Pancreas (tissue), 10 donors: ENCODE results near the gene TANGO2. TPM values are rescaled to one million over a fixed set of nuclear protein-coding genes. Genes with fewer than 3 reads are reported as not detected.

Experiments used
- ATAC-seq, 4 donors: fragments of 200-7000 bp; cut with Tn5 transposase; one replicate each; pipeline versions ENCODE4 v1.8.0 to v1.9.1; 2020; ENCODE audit warnings: mild to moderate bottlenecking in 4 of 4, moderate library complexity in 4 of 4
- DNase-seq, 6 donors: peaks; one replicate each; pipeline ENCODE4 v3.0.0-alpha.2; 2020
- FAIRE-seq: peaks from 2 replicates; lab custom pipeline; 2012; peaks lifted over from hg19 to GRCh38; lab: Jason Lieb, UNC
- H3K27ac ChIP-seq, 4 donors: fragments of 200-600 bp; sonication (generic); 1 replicate in 3 of 4; 2 replicates in 1 of 4; pipeline versions ENCODE4 v1.5.0 to v1.8.0; 2020
- H3K27me3 ChIP-seq, 4 donors: fragments of 200-600 bp; one replicate each; pipeline ENCODE4 v1.8.0; 2021
- H3K36me3 ChIP-seq, 3 donors: fragments of 200-600 bp; sonication (generic) in 1 of 3; one replicate each; pipeline versions ENCODE4 v1.5.0 to v1.8.0; 2020 to 2021
- H3K4me1 ChIP-seq, 3 donors: fragments of 200-600 bp; one replicate each; pipeline ENCODE4 v1.8.0; 2021
- H3K4me3 ChIP-seq, 4 donors: fragments of 200-600 bp; sonication (generic) in 2 of 4; one replicate each; pipeline versions ENCODE4 v1.5.0 to v1.8.0; 2020 to 2021
- H3K9me3 ChIP-seq, 4 donors: fragments of 200-600 bp; one replicate each; pipeline ENCODE4 v1.8.0; 2021
- WGBS, 2 donors: extraction: QIAGEN DNeasy Blood & Tissue Kit; methylation state at CpG; one replicate each; pipeline ENCODE4 v1.1.7; 2013; 5-methylcytosine and 5-hydroxymethylcytosine counted together
- intact Hi-C, 3 donors: fragments of 100-400 bp; cut with DNase I; formaldehyde crosslinking; loops; one replicate each; pipeline versions ENCODE4 v1.11.1 to v1.14.2; 2022
- polyA plus RNA-seq, 2 donors: library from polyadenylated mRNA; stranded (reverse); fragments of 200-250 nt; gene quantifications; one replicate each; pipeline ENCODE4 v1.2.3, GENCODE V29; 2013
- total RNA-seq, 6 donors: library from RNA; stranded (reverse); fragmentation: NEBNext Ultra II Directional in 4 of 6; extraction: Animal tissue kit (Norgen Biotek cat#: 25700) in 4 of 6; gene quantifications; one replicate each; pipeline versions ENCODE4 v1.2.1 to v1.2.4, GENCODE V29; 2021 to 2023
- TF ChIP-seq, protein P1 (sequence below), 4 donors: fragments of 200-600 bp; sonication (generic) in 3 of 4; IDR thresholded peaks; one replicate each; pipeline versions ENCODE4 v1.5.0 to v1.8.0; 2021; ENCODE audit warnings: antibody characterized with exemption in 4 of 4
- donor health status: healthy with polysubstance abuse.
- donor health status: DM: no; HTN: no; CAD: no; lungs with moderate emphysema.
- donor health status: DM: no; HTN: no; CAD: no.
- donor health status: control.
- donor health status: control.
- donor health status: Bipolar disorder and iron deficiency.
- donor health status: DM: yes; HTN: yes; CAD: no.
- donor health status: DM: no; HTN: no; CAD: no.
- donor health status: DM: no; HTN: no; CAD: no.
- donor health status: DM: yes; HTN: yes; CAD: no.

Gene TANGO2
- total and polyA plus RNA-seq, 8 donors: 4.0 to 20.4 (median 11.5) TPM

DNA sequence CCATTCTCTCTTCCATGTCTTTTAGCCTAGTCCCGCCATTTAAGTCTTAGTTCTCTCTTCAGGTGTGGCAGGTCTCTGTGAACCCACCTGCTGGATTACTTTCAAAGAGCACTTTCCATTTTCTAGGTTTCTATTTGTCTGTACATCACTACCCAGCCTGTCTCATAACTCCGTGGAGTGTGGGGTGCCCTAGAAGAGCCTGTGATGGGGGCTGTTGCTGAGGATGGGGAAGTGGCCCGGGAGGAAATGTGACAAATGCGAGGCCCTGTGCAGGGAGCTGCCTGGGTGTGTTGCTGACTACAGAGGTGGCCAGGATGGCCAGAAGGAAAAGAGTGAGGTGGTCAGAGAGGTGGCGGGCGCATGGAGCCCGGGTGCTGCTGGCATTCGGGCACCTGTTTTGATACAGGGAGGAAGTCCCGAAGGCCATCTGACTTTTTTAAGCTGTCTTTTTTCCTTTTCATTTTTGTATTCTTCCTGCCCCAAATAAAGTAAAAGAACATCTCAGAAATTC, 69.9 kb downstream of the TANGO2 start:
- Histone ChIP-seq H3K9me3 (no peaks in the 10 kb centered on the region), H3K36me3 (peaks cover 10 to 92% (median 57%) of the 10 kb centered on the region in 3 donors), H3K27me3 (no peaks in the 10 kb centered on the region), H3K4me3 (no peak overlapping the region), H3K4me1 (no peaks in the 10 kb centered on the region), H3K27ac (no peak overlapping the region)
- intact Hi-C loops: no loop called here
- WGBS, 2 donors: 91 to 94% methylated on average over 9 of the region's 9 CpGs
- TF ChIP-seq, protein P1, sequence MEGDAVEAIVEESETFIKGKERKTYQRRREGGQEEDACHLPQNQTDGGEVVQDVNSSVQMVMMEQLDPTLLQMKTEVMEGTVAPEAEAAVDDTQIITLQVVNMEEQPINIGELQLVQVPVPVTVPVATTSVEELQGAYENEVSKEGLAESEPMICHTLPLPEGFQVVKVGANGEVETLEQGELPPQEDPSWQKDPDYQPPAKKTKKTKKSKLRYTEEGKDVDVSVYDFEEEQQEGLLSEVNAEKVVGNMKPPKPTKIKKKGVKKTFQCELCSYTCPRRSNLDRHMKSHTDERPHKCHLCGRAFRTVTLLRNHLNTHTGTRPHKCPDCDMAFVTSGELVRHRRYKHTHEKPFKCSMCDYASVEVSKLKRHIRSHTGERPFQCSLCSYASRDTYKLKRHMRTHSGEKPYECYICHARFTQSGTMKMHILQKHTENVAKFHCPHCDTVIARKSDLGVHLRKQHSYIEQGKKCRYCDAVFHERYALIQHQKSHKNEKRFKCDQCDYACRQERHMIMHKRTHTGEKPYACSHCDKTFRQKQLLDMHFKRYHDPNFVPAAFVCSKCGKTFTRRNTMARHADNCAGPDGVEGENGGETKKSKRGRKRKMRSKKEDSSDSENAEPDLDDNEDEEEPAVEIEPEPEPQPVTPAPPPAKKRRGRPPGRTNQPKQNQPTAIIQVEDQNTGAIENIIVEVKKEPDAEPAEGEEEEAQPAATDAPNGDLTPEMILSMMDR (IDR thresholded peaks at IDR 0.05): no peak
- ATAC-seq (no peak), DNase-seq (no peak), FAIRE-seq (no peak)

DNA sequence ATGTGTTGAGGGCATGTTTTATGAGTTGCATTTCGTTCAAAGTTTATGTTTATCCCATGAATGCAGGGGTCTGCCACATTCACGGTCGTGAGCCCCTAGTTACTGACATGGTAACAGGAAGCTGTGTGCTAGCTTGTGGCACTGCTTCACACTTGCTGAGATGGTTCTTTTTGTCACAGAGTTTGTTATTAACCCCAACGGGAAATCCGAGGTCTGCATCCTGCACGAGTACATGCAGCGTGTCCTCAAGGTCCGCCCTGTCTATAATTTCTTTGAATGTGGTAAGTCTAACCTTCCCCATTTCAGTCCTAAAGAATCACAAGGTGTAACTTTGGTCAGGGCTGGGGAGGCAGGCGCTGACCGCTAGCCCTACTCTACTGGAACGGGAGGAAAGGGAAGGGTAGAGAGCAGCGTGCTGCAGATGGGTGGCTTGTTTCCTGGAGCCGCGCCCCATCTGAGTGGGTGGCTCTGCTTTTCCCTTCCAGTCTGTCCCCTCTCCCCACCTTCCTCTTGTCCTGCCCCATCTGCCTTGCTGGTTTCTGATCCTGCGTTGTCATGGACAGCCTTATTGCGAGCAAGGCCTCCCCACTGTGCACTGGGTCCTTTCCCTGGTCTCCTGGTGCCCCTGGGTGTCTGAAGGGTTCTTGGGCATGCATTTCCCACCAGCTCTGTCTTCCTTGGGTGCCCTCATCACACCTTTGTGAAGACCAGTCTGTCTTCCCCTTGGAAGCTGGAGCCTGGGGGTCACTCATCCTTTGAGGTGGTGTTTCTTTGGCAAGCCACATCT, 71.0 kb downstream of the TANGO2 start:
- no peak for ATAC-seq
- Histone ChIP-seq H3K36me3 (peaks cover 13 to 93% (median 62%) of the 10 kb centered on the region in 3 donors), H3K9me3 (no peaks in the 10 kb centered on the region), H3K27me3 (no peaks in the 10 kb centered on the region), H3K4me3 (no peak overlapping the region), H3K4me1 (no peaks in the 10 kb centered on the region), H3K27ac (no peak overlapping the region)
- TF ChIP-seq, protein P1 (IDR thresholded peaks at IDR 0.05): no peak
- FAIRE-seq: no peak
- 91 to 95% methylated on average over 16 of the region's 16 CpGs for WGBS, 2 donors
- intact Hi-C loops: no loop called here
- no peak for DNase-seq

DNA sequence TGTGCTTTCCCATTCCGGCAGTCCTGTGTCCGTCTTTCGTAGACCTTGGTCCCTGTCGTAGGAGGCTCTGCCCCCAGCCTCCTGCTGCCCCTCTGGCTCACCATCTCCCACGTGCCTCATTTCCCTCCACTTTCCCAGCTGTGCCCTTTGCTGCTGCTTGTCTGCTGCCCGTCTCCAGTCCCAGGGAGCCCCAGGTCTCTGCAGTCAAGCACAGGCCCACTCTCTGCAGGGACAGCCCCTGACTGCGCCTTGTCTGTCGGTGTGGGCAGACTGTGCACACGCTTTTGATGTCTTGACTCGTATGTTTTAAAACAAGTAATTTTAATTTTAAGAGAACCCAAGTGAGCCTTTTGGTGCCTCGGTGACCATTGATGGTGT, 71.6 kb downstream of the TANGO2 start:
- peaks cover 13 to 89% (median 57%) of the 10 kb centered on the region in 3 donors for H3K36me3 ChIP-seq
- no peak for FAIRE-seq

DNA sequence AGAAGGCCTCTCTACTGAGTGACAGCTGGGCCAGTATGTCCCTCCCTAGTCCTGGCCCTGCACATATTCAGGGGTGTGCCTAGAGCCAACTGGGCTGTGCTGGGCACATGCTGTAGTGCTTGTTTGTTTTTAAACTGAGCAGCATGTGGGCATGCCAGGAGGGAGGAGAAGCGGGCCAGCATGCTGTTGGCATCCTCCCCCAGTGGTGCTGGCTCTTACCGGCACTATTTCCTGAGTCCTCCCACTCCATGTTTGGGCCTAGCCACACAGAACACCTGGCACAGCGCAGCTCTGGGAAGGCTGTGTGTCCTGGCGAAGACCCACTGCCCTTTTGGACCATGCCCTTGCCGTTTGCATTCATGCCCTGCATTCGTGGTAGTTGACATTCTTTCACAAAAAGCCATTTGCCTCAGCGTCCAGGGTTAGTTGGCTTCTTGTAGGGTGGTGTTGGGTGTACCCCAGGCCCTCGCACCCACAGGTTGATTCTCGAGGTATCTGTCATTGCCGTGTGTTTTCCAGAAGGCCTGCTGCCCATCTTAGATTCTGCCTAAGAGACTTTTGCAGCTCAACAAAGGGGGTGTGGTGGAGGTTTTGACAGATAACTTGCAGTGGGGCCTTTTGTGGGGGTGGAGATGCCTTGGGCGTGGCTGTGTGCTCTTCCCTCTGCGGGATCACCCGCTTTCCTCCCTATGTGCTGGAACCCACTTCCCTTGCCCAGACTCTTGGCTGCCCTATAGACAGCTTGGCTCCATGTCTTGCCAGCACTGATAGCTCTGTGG, 72.7 kb downstream of the TANGO2 start:
- no peaks in the 10 kb centered on the region for H3K27me3 ChIP-seq
- intact Hi-C loops: no loop called here
- no peaks in the 10 kb centered on the region for H3K4me1 ChIP-seq
- 87 to 90% methylated on average over 13 of the region's 13 CpGs for WGBS, 2 donors
- DNase-seq (peak in 2 of 6 donors; percentile 70 to 83), ATAC-seq (peak in 3 of 4 donors; percentile 26 to 75 (median 38)), FAIRE-seq (no peak)
- TF ChIP-seq, protein P1 (IDR thresholded peaks at IDR 0.05): no peak
- peaks cover 9 to 78% (median 54%) of the 10 kb centered on the region in 3 donors for H3K36me3 ChIP-seq
- H3K27ac ChIP-seq: no peak overlapping the region
- H3K4me3 ChIP-seq: no peak overlapping the region
- no peaks in the 10 kb centered on the region for H3K9me3 ChIP-seq

More for the DNA sequence above, 71.6 kb downstream of the TANGO2 start:
- H3K27me3 ChIP-seq: no peaks in the 10 kb centered on the region
- 91 to 94% methylated on average over 11 of the region's 11 CpGs for WGBS, 2 donors
- no peak overlapping the region for H3K27ac ChIP-seq
- TF ChIP-seq, protein P1 (IDR thresholded peaks at IDR 0.05): no peak
- no peak overlapping the region for H3K4me3 ChIP-seq
- ATAC-seq (no peak), DNase-seq (no peak)
- H3K9me3 ChIP-seq: no peaks in the 10 kb centered on the region
- intact Hi-C loops: no loop called here
- H3K4me1 ChIP-seq: no peaks in the 10 kb centered on the region
